ENCODE data around the gene MYO9B.

- TF ChIP-seq POLR2A (IDR thresholded peaks at IDR 0.05; ENCODE audit: borderline replicate concordance, extremely low read depth, insufficient read depth, insufficient read length): no peak
- TF ChIP-seq CTCF (IDR thresholded peaks at IDR 0.05 in 2 of 3, conservative IDR thresholded peaks at IDR 0.05 in 1 of 3; ENCODE audit: borderline replicate concordance in 1 of 3, insufficient read depth in 1 of 3, low read depth in 2 of 3, low read length in 2 of 3): no peak
- no peak for TF ChIP-seq MAX (IDR thresholded peaks at IDR 0.05)
- no peak for TF ChIP-seq CEBPB (IDR thresholded peaks at IDR 0.05; ENCODE audit: low read depth)
- no peak for TF ChIP-seq CBX3 (IDR thresholded peaks at IDR 0.05; ENCODE audit: low read depth)
- TF ChIP-seq EZH2 (IDR thresholded peaks at IDR 0.05): no peak
Measured at GRCh38 chr19:17041976-17042375, 33.6 kb upstream of the MYO9B start.

Data from HCT116 (cell line).